Stimulated activated CD4-positive, alpha-beta T cell treated with anti-CD3 and anti-CD28 coated beads, Interleukin-15, amount 100 ng/mL, for 24 hours (primary cell): ENCODE data around the gene LMBR1.

Source experiments
- DNase-seq: peaks from one replicate; pipeline ENCODE4 v3.0.0-alpha.2; 2020

Gene LMBR1

GRCh38 chr7:156791241-156791640 is 101.7 kb downstream of the LMBR1 start:
- no peak for DNase-seq

- DNase-seq, result no peak
Measured at GRCh38 chr7:156790264-156790663, 102.7 kb downstream of the LMBR1 start.

DNA sequence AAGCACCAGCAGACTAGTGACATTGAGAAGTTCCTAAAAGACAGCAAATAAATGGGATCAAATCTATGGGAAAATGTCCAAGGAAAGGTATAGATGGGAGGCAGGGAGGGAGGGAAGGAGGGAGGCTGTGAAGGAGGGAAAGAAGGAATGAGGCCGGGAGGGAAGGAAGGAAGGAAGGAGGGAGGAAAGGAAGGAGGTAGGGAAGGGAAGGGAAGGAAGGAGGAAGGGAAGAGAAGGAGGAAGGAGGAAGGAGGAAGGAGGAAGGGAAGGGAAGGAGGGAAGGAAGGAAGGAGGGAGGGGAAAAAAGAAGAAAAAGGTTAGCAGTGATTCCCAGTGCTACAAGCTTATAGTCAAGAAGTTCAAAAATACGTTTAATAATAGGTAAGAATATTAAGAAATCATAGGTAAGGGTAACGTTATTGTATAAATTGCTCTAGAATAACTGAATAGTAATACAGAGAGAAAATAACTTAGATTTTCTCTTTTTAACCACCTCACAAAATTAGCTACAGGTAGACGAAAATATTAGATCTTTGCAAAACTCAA is 106.9 kb downstream of the LMBR1 start:
- DNase-seq, result no peak

- DNase-seq, result no peak
Measured at GRCh38 chr7:156783864-156784263, 109.1 kb downstream of the LMBR1 start.

GRCh38 chr7:156781972-156782371 is 111.0 kb downstream of the LMBR1 start:
- DNase-seq, result no peak

DNA sequence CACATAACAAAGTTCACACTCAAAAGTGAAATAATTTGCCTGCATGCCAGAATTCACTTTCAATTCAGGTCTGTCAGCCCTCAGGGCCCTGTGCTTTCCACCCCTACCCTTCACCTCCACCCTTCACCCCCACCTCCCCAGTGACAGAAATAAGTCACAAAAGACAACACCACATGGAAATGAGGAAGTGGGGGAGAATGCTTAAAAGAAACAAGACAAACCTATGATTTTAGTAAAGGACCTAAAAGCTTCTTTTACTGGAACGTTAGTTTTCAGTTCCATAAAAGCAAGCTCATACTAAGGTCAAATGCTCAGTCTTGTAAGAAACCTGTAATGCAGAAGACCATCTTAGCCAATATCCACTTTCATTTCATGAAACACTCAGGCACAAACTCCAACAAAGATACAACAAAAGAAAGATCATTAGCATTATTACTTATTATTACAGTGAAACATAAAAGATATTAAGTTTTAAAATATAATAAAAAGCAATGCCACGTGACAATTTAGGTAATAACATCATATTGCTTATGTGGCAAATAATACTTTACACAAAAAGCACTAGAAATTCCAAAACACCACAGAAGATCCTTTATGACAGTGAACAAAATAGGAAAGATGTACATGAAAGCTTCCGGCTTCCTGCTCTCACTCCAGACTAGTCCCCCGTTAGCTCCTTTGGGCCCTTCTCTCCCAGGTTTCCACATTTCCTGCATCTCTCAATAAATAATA is 112.1 kb downstream of the LMBR1 start:
- DNase-seq, result peak; percentile 33

GRCh38 chr7:156778668-156779067 is 114.3 kb downstream of the LMBR1 start:
- no peak for DNase-seq

DNA sequence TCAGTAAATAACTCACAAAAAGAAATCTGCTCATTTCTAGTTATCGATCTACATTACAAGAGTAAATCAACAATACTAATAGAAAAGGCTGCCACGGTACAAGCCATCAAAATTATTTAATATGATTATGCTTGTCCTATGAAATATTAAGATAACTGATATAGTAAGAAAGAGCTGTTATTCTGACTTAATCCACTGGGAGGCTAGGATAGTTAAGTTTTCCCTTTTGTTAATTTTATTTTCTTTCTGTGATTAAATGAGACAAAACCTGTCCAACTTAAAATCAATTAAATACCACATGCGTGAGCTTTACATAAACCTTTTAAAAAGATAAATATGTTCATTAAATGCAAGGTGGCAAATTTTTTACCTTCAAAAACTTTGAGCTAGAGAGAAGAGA is 114.8 kb downstream of the LMBR1 start:
- DNase-seq, result no peak

GRCh38 chr7:156777364-156778069 is 115.5 kb downstream of the LMBR1 start:
- peak; percentile 56 for DNase-seq

- DNase-seq, result no peak
Measured at GRCh38 chr7:156776527-156776926, 116.5 kb downstream of the LMBR1 start.

DNA sequence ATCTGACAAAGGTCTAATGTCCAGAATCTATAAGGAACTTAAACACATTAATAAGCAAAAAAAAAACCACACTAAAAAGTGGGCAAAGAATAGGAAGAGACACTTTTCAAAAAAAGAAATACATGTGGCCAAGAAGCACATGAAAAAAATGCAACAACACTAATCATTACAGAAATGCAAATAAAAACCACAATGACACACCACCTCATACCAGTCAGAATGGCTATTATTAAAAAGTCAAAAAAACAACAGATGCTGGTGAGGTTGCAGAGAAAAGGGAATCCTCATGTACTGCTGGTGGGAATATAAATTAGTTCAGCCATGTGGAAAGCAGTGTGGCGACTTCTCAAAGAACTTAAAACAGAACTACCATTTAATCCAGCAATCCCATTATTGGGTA is 119.0 kb downstream of the LMBR1 start:
- DNase-seq, result no peak

- DNase-seq, result no peak
Measured at GRCh38 chr7:156772725-156773124, 120.3 kb downstream of the LMBR1 start.

DNA sequence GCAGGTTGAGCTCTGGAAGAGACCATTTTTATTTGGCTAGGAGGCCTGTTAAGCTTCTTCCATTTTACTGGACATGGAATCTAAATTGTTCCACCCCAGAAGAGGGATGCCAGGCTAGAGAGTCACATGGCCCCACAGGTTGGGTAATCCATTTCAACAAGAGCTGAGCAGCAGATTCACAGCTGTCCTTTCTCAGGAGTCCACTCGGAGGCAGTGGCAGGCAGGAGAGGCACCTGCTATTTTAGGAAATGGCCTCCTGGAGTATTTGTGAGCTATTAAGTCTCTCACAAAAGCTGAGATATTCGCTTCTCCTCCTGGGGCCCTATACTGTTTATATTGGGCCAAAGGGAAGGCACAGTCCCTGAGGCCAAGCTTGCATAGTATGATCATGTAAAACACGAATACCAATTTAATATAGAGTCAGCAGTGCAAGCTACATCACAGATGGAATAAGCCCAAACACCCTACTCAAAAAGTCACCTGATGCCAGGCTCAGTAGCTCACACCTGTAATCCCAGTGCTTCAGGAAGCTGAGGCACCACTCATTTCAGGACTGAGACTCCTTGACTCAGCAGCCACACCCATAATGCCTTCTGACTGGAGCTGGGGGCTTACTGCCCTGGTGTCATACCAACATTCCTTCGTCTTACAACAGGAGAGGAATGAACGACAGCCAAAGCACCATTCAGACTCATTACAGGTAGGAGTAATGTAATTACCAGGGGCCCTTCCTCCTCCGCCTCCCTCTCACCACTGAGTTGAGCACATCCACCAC is 124.1 kb downstream of the LMBR1 start:
- DNase-seq, result peak; percentile 37

GRCh38 chr7:156766666-156767065 is 126.3 kb downstream of the LMBR1 start:
- no peak for DNase-seq

- DNase-seq, result no peak
Measured at GRCh38 chr7:156765901-156766656, 126.9 kb downstream of the LMBR1 start.

GRCh38 chr7:156764766-156765165 is 128.2 kb downstream of the LMBR1 start:
- DNase-seq, result no peak

DNA sequence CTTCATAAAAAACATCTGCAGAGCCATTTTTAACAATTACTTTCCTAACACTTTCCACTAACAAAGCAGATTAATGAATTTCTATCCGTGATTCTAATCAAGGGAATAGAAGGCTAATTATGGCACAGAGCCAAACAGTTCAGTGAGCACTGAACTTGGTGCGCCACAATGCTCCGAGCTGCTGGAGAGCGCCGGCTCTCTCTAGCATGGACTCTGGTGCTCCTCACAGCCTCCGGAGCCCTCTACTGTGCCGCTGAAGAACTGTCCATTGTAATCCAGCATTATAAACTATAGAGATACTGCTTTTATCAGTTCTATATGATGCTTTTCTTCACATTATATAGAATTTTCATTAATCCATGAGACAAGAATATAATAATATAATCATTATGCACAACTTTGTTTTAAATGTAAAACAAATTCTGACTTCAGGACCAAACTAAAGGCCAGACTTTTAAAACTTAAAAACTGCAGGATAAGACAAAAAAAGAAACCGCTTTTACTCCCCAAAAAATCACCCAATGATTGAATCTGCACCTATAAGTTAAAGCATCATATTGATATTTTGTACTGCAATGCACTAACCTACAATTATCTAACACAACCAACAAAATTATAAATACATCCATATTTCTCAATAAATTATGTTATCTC is 128.8 kb downstream of the LMBR1 start:
- no peak for DNase-seq

- no peak for DNase-seq
Measured at GRCh38 chr7:156759579-156760202, 133.3 kb downstream of the LMBR1 start.

- DNase-seq, result no peak
Measured at GRCh38 chr7:156759143-156759542, 133.8 kb downstream of the LMBR1 start.

DNA sequence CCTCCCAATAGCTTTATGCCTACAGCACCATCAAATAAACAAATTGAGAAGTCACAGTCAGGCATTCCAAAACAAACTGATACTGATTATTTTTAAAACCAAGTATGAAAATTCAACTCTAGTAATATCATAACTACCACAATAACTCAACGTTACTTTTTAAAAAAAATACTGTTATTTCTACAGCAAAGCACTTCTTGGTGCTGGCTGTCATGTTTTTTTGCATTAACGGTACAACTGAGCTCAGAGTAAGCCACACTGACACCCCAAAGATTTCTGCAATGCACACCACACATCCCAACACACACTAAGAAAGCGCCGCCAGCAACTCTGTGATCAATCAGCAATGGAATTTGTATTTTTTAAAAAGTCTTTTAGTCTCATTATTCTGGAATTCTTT is 138.8 kb downstream of the LMBR1 start:
- no peak for DNase-seq

DNA sequence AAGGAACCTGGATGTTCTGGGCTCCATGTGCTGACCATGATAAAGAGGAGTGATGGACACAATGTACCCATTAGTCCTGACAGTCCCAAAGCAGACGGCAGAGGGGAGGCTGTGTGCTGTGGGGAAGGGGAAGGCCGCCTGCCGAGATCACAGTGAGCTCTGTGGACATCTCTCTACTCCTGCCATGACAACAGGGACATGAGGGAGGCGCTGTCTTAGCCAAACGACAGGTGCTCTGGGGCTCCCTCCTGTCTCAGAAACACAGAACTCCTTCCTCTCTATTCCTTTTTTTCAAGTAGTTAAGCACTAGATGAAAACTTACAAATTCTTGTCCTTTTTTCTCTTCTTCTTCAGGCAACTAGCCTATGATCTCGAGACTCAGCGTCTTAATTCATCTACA is 139.4 kb downstream of the LMBR1 start:
- no peak for DNase-seq

DNA sequence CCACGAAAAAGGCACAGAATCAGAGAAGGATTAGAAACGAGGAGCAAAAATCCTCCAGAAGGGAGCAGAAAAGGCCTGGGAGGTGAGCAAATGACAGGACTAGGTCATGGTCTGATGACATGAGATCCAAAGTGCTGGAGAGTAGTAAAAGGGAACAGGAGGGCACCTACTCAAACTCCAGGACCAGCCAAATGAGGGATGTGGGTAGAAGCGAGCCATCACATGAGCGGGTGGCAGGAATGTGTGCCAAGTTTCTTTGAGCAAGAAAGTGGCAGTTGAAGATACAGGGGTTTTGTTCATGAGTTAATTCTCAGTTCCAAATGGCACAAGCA is 139.8 kb downstream of the LMBR1 start:
- no peak for DNase-seq
